Nephron (organoid): ENCODE data around the gene RPS2.

Experiments used
- H3K27ac Mint-ChIP-seq, 3 experiments: 2 replicates each; pipeline ENCODE4 v1.8.0; 2020; ENCODE audit warnings: mixed read lengths in 3 of 3, mild to moderate bottlenecking in 2 of 3, moderate library complexity in 1 of 3
- H3K27me3 Mint-ChIP-seq: 2 replicates; pipeline ENCODE4 v1.8.0; 2021; ENCODE audit warnings: low read depth, mild to moderate bottlenecking, moderate library complexity, mixed read lengths
- H3K36me3 Mint-ChIP-seq: 2 replicates; pipeline ENCODE4 v1.8.0; 2020; ENCODE audit warnings: low read depth, mixed read lengths
- H3K4me1 Mint-ChIP-seq: 2 replicates; pipeline ENCODE4 v1.8.0; 2020; ENCODE audit warnings: mixed read lengths
- H3K4me3 Mint-ChIP-seq, 3 experiments: 2 replicates each; pipeline ENCODE4 v1.8.0; 2020; ENCODE audit warnings: mild to moderate bottlenecking in 3 of 3, mixed read lengths in 3 of 3, moderate library complexity in 2 of 3
- H3K9me3 Mint-ChIP-seq: 2 replicates; pipeline ENCODE4 v1.8.0; 2020; ENCODE audit warnings: mixed read lengths
- TF ChIP-seq, protein P1 (sequence below), 3 experiments: fragments of 200-600 bp; sonication (generic); IDR thresholded peaks; one replicate each; pipeline ENCODE4 v1.5.0; 2021; ENCODE audit warnings: antibody characterized with exemption in 3 of 3; ENCODE audit not compliant: unreplicated experiment in 3 of 3

RPS2 gene

DNA sequence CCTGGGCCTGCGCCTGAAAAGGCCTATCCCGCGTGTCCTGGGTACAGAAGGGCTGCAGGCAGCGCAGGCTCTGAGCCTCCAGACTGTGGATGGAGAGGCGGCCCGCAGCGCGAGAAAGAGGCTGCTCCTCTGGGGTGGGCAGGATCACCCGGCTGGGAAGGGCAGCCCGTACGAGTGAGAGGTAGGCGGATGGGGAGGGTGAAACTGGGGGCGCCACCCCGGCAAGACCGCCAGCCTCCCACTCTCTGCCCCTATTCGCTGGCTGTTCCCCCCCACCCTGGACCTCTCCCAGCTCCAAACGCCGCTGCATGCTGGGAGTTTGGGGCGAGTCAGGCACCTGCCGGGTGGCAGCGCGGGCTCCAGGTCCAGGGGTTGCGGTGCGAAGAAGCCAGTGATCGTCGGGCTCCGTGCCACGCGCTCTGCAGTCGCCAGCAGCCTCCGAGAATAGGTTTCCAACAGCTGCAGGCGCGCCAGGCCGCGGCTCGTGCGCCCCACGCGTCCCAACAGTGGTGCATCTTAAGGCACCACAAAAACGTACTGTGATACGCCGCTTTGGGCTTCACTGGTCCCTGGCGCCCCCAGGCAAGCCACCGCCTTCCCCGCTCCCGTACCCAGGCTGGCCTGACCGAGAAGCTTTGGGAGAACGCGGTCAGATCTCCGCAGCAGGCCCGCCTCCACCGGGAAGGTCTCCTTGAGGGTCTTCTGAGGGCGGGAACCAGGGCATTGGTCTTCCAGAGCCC lies 15.6 kb upstream of the RPS2 start:
- Mint-ChIP-seq H3K36me3 (peaks cover 3% of the 10 kb centered on the region), H3K4me3 (peak overlapping the region in 1 of 3 experiments; percentile 20), H3K27ac (no peak overlapping the region), H3K9me3 (no peaks in the 10 kb centered on the region), H3K4me1 (peaks cover 25% of the 10 kb centered on the region), H3K27me3 (peaks cover 51% of the 10 kb centered on the region)
- TF ChIP-seq, protein P1, sequence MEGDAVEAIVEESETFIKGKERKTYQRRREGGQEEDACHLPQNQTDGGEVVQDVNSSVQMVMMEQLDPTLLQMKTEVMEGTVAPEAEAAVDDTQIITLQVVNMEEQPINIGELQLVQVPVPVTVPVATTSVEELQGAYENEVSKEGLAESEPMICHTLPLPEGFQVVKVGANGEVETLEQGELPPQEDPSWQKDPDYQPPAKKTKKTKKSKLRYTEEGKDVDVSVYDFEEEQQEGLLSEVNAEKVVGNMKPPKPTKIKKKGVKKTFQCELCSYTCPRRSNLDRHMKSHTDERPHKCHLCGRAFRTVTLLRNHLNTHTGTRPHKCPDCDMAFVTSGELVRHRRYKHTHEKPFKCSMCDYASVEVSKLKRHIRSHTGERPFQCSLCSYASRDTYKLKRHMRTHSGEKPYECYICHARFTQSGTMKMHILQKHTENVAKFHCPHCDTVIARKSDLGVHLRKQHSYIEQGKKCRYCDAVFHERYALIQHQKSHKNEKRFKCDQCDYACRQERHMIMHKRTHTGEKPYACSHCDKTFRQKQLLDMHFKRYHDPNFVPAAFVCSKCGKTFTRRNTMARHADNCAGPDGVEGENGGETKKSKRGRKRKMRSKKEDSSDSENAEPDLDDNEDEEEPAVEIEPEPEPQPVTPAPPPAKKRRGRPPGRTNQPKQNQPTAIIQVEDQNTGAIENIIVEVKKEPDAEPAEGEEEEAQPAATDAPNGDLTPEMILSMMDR (IDR thresholded peaks at IDR 0.05; ENCODE audit: unreplicated experiment in 3 of 3) = no peak

DNA sequence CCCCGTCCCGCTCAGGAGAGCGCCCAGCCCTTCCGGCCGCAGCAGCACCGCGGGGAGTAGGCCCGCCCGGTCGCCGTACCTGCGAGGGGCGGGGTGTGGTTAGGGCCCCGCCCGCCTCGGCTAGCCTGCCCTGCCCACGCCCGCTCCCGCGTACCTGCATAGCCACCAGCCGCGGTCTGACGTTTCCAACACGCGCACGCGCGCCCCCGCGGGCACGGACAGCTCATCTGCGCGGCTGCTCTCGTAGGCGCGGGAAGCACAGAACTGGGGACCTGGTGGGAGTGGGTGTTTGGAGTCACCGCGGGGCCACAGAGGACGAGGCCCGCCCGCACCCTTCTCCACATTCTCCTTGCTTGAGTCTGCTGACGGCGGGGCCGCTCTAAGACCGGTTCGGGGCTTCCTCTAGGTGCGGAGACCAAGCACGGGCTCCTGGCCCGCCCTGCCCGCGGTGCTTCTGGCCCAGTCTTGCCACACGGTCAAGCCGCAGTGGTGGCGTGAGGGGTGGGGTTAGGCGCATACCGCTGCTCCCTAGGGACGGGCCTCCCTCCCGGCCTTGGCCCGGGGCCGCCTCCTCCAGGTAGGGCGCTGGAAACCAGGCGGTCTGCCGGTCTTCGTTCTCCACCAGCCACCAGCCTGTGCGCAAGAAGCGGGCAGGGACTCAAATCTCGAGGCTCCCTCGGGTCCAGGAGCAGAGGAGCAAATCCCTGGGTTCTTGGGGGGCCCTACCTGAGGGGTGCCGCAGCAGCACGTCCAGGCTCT lies 14.8 kb upstream of the RPS2 start:
- H3K27me3 Mint-ChIP-seq = peaks cover 51% of the 10 kb centered on the region
- no peak overlapping the region for H3K27ac Mint-ChIP-seq
- H3K36me3 Mint-ChIP-seq = peaks cover 3% of the 10 kb centered on the region
- H3K4me3 Mint-ChIP-seq = no peak overlapping the region
- TF ChIP-seq, protein P1 (IDR thresholded peaks at IDR 0.05; ENCODE audit: unreplicated experiment in 3 of 3) = no peak
- H3K9me3 Mint-ChIP-seq = no peaks in the 10 kb centered on the region
- H3K4me1 Mint-ChIP-seq = peaks cover 18% of the 10 kb centered on the region

DNA sequence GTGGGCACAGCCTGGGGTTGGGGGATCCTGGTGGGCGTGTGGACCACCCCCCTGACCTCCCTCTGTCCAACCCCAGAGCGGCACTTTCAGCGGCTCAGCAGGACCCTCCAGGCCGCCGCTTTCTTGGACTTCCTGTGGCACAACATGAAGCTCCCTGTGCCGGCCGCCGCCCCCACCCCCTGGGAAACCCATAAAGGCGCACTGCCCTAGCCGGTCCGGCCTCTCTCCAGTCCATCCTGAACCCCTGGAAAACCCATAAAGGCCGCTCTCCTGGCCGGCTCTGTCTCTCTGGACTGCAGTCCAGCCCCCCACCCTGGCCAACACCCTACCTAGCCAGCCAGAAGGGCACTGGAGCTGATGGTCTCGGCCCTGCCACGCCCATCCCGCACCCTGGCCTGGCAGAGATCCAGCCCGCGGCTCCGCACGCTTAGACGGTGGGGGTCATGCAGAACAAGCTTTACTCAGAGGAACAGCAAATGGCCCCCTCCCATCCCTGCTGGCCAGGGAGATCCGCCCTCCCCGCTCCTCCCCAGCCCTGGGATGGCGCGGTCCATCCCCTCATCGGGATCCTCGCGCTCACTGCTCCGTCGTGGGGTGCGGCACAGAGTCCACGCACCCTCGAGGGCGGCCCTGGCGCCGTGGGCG lies 14.0 kb upstream of the RPS2 start:
- Mint-ChIP-seq H3K36me3 (peaks cover 3% of the 10 kb centered on the region), H3K27ac (no peak overlapping the region), H3K4me3 (no peak overlapping the region), H3K4me1 (peaks cover 18% of the 10 kb centered on the region), H3K9me3 (no peaks in the 10 kb centered on the region), H3K27me3 (peaks cover 51% of the 10 kb centered on the region)
- TF ChIP-seq, protein P1 (IDR thresholded peaks at IDR 0.05; ENCODE audit: unreplicated experiment in 3 of 3) = no peak

DNA sequence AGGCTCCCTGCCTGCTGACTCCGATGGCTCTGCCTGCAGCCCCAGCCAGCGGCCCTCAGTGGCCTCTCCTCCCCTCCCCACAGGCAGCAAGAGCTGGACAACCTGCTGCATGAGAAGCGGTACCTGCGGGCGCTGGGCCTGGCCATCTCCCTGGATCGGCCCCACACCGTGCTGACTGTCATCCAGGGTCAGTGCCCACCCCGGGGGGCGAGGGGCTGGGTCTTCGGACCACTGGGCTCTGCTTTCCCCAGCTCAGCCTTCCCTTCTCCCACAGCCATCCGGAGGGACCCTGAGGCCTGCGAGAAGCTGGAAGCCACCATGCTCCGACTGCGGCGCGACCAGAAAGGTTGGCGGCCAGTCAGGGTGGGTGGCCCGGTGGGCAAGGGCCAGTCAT lies 13.2 kb upstream of the RPS2 start:
- Mint-ChIP-seq H3K4me1 (peaks cover 16% of the 10 kb centered on the region), H3K9me3 (no peaks in the 10 kb centered on the region), H3K27me3 (peaks cover 45% of the 10 kb centered on the region), H3K36me3 (peaks cover 3% of the 10 kb centered on the region), H3K4me3 (no peak overlapping the region), H3K27ac (no peak overlapping the region)
- TF ChIP-seq, protein P1 (IDR thresholded peaks at IDR 0.05; ENCODE audit: unreplicated experiment in 3 of 3) = no peak

DNA sequence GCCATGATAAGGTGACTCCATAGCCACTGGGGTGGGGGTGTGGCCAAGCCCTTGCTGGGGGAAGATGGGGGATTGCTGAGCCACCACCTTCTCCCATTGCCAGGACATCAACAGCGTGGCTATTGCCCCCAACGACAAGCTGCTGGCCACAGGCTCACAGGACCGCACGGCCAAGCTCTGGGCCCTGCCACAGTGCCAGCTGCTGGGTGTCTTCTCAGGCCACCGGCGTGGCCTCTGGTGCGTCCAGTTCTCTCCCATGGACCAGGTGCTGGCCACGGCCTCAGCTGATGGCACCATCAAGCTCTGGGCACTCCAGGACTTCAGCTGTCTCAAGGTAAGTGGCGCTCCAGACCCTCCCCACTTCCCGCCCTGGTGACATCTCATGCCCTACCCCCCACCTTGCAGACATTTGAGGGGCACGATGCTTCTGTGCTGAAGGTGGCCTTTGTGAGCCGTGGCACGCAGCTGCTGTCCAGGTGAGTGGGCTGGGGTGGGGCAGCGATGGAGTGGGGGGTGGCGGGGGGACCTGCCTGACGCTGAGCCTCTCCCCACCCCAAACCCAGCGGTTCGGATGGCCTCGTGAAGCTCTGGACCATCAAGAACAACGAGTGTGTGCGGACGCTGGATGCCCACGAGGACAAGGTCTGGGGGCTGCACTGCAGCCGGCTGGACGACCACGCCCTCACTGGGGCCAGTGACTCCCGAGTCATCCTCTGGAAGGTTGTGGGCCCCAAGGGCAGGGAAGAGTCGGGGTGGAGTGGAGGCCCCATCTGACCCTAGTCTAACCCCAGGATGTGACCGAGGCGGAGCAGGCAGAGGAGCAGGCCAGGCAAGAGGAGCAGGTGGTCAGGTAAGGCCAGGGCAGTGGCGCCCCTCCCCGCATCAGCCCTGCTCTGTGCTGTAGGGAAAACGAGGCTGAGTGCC lies 12.6 kb upstream of the RPS2 start:
- H3K4me1 Mint-ChIP-seq = peaks cover 14% of the 10 kb centered on the region
- H3K27ac Mint-ChIP-seq = no peak overlapping the region
- TF ChIP-seq, protein P1 (IDR thresholded peaks at IDR 0.05; ENCODE audit: unreplicated experiment in 3 of 3) = no peak
- H3K36me3 Mint-ChIP-seq = peaks cover 3% of the 10 kb centered on the region
- peaks cover 39% of the 10 kb centered on the region for H3K27me3 Mint-ChIP-seq
- H3K9me3 Mint-ChIP-seq = no peaks in the 10 kb centered on the region
- H3K4me3 Mint-ChIP-seq = no peak overlapping the region
